Activated B cell treated with CpG ODN at 0.5 μM for 24 hours (primary cell): ENCODE data around the gene TLCD3A. TPM values are rescaled to one million over a fixed set of nuclear protein-coding genes. Genes with fewer than 3 reads are reported as not detected.
"Not testable (repeated sequence)": the region's sequence is repeated elsewhere in the genome, so short reads cannot be mapped to it uniquely, and the experiment has no call there.

Experiments used
- ATAC-seq: fragments of 200-7000 bp; cut with Tn5 transposase; one replicate; pipeline ENCODE4 v1.10.0; 2021; ENCODE audit warnings: low read depth, mild to moderate bottlenecking, moderate library complexity
- CTCF ChIA-PET: fragments of 350-600 bp; sonication (Branson Sonifier 250); formaldehyde crosslinking; loops from one replicate; lab custom pipeline; 2021; ENCODE audit warnings: antibody characterized with exemption; lab: Charles Lee
- POLR2A ChIA-PET: fragments of 350-600 bp; sonication (Branson Sonifier 250); formaldehyde crosslinking; loops from one replicate; lab custom pipeline; 2021; ENCODE audit warnings: antibody characterized with exemption; lab: Charles Lee
- DNase-seq: peaks from one replicate; pipeline ENCODE4 v3.0.0; 2022
- H3K27ac Mint-ChIP-seq: one replicate; pipeline ENCODE4 v1.8.0; 2020; ENCODE audit warnings: mixed read lengths
- H3K27me3 Mint-ChIP-seq: one replicate; pipeline ENCODE4 v1.8.0; 2021; ENCODE audit warnings: mixed read lengths
- H3K36me3 Mint-ChIP-seq: one replicate; pipeline ENCODE4 v1.8.0; 2021; ENCODE audit warnings: low read depth, mixed read lengths
- H3K4me1 Mint-ChIP-seq: one replicate; pipeline ENCODE4 v1.8.0; 2021; ENCODE audit warnings: mixed read lengths
- H3K4me3 Mint-ChIP-seq: one replicate; pipeline ENCODE4 v1.8.0; 2020; ENCODE audit warnings: mild to moderate bottlenecking, mixed read lengths
- H3K9me3 Mint-ChIP-seq: one replicate; pipeline ENCODE4 v1.8.0; 2020; ENCODE audit warnings: mixed read lengths
- CTCF ChIP-seq: fragments of 200-600 bp; IDR thresholded peaks from one replicate; pipeline ENCODE4 v1.8.0; 2022; ENCODE audit warnings: antibody characterized with exemption, mild to moderate bottlenecking
- intact Hi-C: fragments of 100-400 bp; cut with micrococcal nuclease; formaldehyde crosslinking; loops from one replicate; pipeline ENCODE4 v1.15.1; 2024
- total RNA-seq: library from RNA; stranded (reverse); gene quantifications from 2 replicates; pipeline ENCODE4 v1.2.3, GENCODE V29; 2022

The TLCD3A gene
- total RNA-seq, 1 donor from 2014 or later: 2.8 TPM

GRCh38 chr17:693791-694638 is 38.4 kb upstream of the TLCD3A start:
- no peak for TF ChIP-seq CTCF

GRCh38 chr17:696369-696768 is 36.0 kb upstream of the TLCD3A start:
- H3K9me3 Mint-ChIP-seq: no peaks in the 10 kb centered on the region
- no peak overlapping the region for H3K4me3 Mint-ChIP-seq
- no peak overlapping the region for H3K27ac Mint-ChIP-seq
- CTCF ChIA-PET: interaction anchor here (1.3 kb wide), 1 partner anchor 284 kb away, joined by 3 read pairs; no protein-coding TSS in a partner anchor
- H3K4me1 Mint-ChIP-seq: no peaks in the 10 kb centered on the region
- DNase-seq (no peak), ATAC-seq (no peak)
- H3K36me3 Mint-ChIP-seq: peaks cover 55% of the 10 kb centered on the region
- no peaks in the 10 kb centered on the region for H3K27me3 Mint-ChIP-seq
- no peak for TF ChIP-seq CTCF
- POLR2A ChIA-PET: no interaction called here
- intact Hi-C loops: no loop called here

More at GRCh38 chr17:693791-694638, 38.4 kb upstream of the TLCD3A start:
- ChIA-PET POLR2A (no interaction called here), CTCF (no interaction called here)
- Mint-ChIP-seq H3K4me3 (no peak overlapping the region), H3K4me1 (no peaks in the 10 kb centered on the region), H3K27ac (no peak overlapping the region), H3K27me3 (no peaks in the 10 kb centered on the region), H3K9me3 (no peaks in the 10 kb centered on the region), H3K36me3 (peaks cover 68% of the 10 kb centered on the region)
- intact Hi-C loops: no loop called here
- no peak for ATAC-seq
- DNase-seq: no peak

- H3K27ac Mint-ChIP-seq: no peak overlapping the region
- no peaks in the 10 kb centered on the region for H3K4me1 Mint-ChIP-seq
- peaks cover 49% of the 10 kb centered on the region for H3K36me3 Mint-ChIP-seq
- intact Hi-C loops: no loop called here
- ChIA-PET CTCF (interaction anchor here (1.0 kb wide), 1 partner anchor 285 kb away, joined by 5 read pairs; no protein-coding TSS in a partner anchor), POLR2A (no interaction called here)
- ATAC-seq (no peak), DNase-seq (no peak)
- H3K27me3 Mint-ChIP-seq: no peaks in the 10 kb centered on the region
- no peak for TF ChIP-seq CTCF
- H3K9me3 Mint-ChIP-seq: no peaks in the 10 kb centered on the region
- H3K4me3 Mint-ChIP-seq: no peak overlapping the region
Observed at GRCh38 chr17:697682-698081, 34.7 kb upstream of the TLCD3A start.

- H3K27me3 Mint-ChIP-seq, ATAC-seq, POLR2A ChIA-PET, intact Hi-C loops, DNase-seq, H3K9me3 Mint-ChIP-seq, H3K4me1 Mint-ChIP-seq, H3K4me3 Mint-ChIP-seq, H3K27ac Mint-ChIP-seq: not testable (repeated sequence)
- CTCF ChIA-PET: interaction anchor here (5.5 kb wide), 1 partner anchor 287 kb away, joined by 86 read pairs; a partner anchor contains a TSS
- H3K36me3 Mint-ChIP-seq: peaks cover 51% of the 10 kb centered on the region
Observed at GRCh38 chr17:698096-698495, 34.3 kb upstream of the TLCD3A start.

- TF ChIP-seq CTCF: no peak
- ATAC-seq: no peak
- CTCF ChIA-PET: interaction anchor here (0.9 to 5.5 kb wide), 8 partner anchors 9 to 555 kb away, joined by 3 to 86 read pairs (median 5); partner anchors contain the start of gene NXN
- Mint-ChIP-seq H3K27me3 (no peaks in the 10 kb centered on the region), H3K4me1 (no peaks in the 10 kb centered on the region), H3K9me3 (no peaks in the 10 kb centered on the region), H3K4me3 (no peak overlapping the region), H3K36me3 (peaks cover 53% of the 10 kb centered on the region), H3K27ac (no peak overlapping the region)
- POLR2A ChIA-PET: no interaction called here
- intact Hi-C loops: no loop called here
- DNase-seq: no peak
Observed at GRCh38 chr17:699345-699744, 33.1 kb upstream of the TLCD3A start.
